HG03135 (cell line): ENCODE measurements around the gene TCF4.

Experiments used
- ATAC-seq: cut with Tn5 transposase; IDR thresholded peaks from one replicate; pipeline ENCODE4 v1.9.1; 2021; ENCODE audit warnings: mild to moderate bottlenecking, moderate library complexity; ENCODE audit not compliant: unreplicated experiment

The TCF4 gene

DNA sequence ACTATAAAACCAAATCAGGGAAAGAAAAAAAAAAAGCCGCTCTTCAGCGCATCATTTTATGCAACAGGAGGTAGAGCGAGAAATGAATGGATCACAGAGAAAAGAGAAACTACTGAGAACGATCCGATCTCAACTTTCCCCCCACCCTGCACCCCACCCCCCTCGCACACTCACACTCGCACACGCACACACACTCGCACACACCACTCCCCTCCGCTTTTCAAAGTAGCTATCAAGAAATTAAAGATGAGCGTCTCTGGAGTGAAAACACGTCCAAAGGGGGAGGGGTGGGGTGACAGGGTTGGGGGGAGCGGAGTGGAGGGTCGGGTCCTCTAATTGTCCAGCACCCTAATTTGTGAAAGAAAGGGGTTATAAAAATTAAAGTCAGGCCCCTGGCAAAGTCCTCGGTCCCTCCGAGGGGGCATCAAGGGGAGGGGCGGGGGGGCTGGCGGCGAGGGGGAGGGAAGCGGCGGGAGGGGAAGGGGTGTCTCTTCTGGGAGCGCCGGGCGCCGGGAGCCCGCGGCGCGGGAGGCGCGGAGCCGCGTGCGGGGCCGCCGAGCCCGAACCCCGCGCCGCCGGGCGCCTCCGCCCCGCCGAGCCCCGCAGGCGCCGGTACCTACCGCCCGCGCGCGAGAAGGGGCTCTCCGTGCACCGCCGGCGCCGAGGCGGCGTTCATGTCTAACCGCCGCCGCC lies 428 bp downstream of the TCF4 start:
- no peak for ATAC-seq

DNA sequence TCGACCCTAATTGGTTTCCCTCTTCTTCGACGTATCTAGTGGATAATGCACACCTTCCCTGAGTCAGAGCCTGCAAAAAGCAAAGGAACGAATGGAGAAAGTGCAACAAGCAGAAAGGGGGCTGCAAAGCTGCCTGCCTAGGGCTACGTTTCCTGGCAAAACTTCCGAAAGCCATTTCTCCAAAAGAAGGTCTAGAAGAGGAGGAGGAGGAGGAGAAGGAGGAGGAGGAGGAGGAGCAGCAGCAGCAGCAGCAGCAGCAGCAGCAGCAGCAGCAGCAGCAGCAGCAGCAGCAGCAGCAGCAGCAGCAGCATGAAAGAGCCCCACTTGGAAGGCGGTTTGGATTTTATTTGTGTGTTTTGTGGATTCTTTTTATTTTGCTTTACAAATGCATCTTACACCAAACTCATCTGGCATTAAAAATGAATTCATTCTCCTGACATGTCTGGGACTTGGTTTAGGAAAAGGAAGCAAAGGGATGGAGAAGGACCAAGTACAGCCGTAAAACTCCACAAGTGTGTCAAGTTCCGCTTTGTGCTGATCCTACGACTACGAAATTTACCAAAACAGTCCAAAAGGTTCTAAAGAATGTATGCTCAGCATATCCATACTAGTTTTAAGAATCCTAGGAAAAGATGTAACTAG lies 2.0 kb downstream of the TCF4 start:
- ATAC-seq: no peak

DNA sequence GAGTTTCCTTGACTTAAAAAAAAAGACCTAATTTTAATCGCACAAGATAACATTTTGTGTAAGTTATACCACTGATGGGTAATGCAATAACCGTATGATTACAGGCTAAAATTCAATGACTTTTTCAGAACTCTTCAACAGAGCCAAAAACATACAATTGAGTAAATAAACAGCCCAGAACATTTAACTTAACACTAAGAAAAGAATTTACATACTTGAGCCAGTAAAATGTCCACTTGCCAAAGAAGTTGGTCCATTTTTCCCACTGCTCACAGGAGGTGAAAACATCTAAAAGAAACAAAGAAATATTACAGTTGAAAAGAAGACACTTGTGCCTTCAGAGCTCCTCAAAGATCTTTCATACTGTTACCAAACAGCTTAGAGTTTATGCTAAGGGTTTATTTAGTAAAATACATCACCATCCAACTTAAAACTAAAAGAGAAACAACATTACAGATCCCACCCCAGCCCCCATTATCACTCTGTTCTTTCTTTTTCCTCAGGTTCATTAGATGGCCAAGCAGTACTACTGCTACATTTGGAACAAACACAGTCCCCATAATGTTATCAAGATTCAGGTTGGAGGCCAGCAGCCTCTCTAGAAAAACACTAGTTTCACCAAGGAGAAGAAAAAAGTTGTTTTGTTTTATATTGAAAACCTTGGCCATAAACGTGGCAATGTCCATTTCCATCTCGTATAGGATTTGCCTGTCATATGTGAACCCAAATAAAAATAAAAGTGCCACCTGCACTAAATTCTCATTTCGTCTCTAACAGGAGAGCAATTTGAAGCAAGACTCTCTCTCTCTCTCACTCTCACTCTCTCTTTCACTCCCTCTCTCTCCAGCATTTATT lies 2.7 kb downstream of the TCF4 start:
- no peak for ATAC-seq

DNA sequence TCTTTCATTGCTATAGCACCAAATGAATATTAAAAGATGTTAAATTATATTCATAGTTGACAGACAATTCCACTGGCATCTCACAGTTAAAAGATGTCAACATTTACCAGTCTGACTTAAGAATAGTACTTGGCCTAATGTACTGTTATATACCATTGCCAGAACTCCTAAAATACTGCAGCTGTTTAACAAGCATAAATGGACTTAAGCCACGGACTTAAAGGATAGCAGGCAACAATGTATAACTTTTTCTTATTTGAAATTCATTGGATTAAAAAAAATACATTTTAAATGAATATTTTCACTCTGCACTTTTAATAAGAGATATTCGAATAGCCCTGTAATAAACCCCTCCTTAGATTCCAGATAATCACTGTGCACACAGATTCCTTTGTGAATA lies 3.8 kb downstream of the TCF4 start:
- no peak for ATAC-seq

DNA sequence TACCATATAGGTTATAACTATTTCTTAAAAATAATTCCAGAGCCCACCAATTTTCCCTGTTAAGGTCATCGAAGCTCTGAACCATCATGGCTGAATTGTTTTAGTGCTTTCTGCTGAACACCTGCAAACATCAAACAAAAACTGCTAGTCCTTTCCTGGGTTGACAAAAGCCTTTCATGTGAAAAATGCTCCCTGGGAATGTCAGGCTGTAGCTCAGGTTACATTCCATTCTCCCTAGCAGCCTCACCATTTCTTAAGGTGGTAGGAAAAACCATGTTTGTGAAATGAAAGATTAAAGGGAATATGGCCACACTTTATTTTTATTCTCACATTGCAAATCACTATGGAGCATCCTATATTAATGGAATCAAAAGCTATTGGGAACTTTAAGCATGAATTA lies 5.7 kb downstream of the TCF4 start:
- no peak for ATAC-seq

DNA sequence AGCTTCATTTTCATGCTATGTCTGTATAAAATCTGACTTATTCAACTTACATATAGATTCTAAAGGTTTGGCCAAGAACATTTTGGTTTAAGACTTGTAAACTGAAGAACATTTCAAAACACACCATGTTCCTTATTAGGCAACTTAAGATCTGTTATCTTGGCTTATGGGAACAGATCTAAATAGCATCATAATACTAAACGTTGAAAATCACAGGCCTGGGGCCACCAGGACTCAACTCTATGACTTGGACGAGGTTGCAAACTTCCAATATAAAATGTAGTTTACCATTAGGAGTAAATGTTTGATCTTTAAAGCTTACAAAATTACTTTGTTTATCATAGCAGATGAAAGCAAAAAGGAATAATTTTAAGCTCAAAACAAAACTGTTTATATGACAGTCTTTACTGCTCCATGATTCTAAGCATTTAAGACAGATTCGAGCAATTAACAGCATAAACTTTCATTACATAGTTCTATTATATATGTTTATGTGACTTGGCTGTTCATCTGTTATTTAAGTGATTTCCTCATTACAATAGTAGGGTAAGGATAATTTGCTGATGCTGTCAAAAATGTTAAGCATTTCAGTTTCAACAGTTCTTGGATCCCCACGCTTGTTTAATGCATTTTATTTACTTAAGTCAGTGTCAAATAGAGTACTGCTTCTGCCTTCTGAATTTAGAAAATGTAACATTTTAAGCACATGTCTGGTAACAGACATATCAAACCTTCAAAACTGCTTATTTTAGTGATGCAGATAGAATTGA lies 8.3 kb downstream of the TCF4 start:
- no peak for ATAC-seq

DNA sequence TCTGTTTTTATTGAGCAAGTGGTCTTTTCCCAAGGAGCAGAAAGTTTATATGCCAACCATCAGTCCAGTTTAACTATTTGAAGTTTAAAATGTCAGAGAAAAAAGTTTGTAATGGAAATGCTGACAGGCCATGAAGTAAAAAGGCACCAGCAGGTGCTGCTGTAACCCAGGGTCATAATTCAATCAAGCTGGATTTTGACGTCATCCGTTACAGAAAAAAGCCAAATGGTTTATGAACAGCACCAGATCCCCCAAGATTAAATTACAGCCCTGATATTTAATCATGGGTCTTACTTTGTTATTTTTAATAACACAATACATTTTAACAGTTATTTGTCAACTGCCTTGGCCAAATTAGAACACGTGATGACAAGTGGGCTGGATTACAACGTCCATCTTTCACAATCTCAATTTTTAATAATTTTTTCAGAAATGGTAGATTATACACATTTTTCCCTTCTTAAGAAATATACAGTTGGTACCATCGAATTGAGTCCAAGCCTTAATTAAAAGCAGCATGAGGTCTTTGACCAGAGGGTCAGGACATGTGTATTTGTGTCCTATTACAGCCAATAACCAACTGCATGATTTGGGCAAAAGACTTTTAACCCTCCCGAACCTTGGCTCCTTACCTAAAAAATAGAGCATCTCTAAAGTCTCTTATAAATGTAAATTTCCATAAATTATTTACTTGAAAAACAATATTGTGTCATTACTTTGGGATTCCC lies 10.0 kb downstream of the TCF4 start:
- ATAC-seq: no peak

DNA sequence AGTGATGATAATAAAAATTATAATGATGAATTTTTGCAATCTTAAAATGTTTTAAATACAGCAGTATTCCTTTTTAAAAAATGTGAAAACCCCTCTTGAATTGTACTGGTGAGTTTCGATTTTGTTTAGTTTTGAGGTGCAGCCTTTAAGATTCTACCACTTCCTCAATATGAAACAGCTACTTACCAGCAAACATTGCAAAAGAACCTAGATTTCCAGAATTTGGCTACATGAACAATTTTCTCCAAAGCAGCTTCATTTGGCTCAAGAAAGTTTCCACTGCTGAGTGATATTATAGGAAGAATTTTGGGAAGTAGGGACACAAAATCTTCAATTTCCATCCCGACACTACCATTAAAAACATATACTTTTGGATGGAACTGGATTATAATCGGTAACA lies 12.0 kb downstream of the TCF4 start:
- ATAC-seq: no peak

DNA sequence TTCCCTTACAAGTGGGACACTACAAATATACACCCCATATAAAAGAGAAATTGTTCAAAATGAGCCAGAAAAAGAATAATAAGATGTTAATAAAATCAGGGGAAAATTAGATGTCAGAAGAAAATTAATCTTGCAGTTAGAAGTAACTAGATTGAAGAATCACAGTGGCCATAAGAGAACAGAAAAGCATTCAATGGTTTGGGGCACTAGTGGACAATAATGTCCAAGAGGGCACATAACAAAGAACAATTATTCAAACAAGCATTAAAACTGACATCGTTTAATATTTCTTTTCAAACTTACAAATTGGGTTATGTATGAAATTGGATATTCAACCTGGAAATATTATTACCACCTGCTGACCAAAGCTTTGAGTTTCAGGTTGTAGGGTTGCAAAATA lies 12.9 kb downstream of the TCF4 start:
- no peak for ATAC-seq

DNA sequence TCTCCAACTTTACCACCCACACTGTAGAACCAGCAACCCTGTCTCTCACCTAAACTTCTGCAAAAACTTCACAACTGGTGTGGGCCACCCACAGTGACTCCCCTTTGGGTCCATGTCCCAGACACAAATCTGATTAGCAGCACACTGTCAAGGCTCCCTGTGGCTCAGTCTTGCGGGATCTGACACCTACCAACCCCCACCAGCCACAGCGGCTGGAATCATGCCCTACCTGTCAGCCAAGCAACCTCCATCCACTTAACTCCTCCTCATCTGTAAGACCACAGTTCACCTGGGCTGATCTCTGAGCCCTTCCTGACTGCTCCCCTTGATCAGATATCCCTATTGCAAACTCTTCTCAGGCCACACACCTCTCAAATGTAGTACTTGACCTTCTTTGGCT lies 14.6 kb downstream of the TCF4 start:
- ATAC-seq: no peak

DNA sequence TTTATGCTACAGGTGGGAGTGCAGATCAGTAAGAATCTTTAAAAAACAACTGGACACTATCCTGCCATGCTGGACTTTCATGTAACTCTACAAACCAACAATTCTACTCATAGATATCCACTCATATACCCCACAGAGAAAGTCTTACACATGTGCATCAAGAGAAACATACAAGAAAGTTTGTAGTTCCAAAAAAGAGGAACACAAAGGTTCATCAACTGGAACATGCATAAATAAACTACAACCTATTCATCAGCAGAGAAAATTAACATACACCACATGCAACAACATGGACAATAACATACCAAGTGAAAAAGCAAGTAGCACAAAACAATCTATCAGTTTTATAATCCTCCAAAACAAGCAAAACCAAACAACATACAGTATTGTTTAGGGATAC lies 17.0 kb downstream of the TCF4 start:
- ATAC-seq: no peak

DNA sequence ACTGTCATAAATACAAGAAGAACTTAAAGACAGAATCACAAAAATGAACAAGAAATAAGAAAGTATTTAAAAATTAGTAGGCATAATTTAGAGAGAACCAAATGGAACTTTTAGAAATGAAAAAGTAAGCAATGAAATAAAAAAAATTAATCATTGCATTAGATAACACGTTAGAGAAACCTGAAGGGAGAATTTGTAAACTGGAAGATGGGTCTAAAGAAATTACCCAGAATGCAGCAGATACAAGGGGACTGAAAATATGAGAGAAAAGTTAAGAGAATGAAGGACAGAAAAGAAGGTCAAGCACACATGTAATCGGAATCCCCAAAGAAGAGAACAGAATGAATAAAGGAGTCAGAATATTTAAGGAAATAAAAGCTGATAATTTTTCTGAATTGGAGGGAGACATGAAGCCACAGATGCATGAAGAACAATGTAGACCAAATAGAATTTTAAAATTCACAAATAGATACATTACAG lies 21.5 kb downstream of the TCF4 start:
- ATAC-seq: no peak

DNA sequence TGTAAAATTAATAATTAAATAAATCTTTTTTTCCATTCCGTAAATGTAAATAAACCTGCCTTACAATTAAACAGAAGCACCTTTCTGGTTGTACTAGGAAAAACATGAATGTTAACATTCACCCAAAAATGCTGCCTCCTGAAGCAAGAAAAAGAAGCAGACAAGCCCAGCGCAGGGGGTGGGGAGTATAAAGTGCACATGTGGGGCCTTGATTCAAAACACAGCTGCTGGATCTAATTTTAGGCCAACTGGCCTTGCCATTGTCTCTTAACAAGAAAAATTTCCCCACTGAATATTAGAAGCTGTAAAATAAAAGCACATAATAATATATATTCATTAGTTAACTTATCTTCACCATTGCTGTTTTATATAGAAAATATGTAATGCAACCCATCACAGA lies 28.3 kb downstream of the TCF4 start:
- no peak for ATAC-seq

DNA sequence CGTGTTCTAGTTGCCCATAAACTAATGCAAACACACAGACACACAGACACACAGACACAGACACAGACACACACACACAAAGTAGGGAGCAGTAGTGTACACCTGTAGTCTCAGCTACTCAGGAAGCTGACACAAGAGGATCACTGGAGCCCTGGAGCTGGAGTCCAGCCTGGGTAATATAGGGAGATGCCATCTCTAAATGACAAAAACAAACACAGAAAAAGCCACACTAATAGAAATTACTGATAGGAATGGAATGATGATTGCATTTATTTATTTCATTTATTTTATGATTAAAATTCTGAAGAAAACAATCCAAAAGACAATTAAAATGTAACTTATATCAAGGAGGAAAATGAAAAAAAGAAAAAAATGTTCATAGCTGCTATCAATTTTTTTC lies 30.8 kb downstream of the TCF4 start:
- ATAC-seq: no peak

DNA sequence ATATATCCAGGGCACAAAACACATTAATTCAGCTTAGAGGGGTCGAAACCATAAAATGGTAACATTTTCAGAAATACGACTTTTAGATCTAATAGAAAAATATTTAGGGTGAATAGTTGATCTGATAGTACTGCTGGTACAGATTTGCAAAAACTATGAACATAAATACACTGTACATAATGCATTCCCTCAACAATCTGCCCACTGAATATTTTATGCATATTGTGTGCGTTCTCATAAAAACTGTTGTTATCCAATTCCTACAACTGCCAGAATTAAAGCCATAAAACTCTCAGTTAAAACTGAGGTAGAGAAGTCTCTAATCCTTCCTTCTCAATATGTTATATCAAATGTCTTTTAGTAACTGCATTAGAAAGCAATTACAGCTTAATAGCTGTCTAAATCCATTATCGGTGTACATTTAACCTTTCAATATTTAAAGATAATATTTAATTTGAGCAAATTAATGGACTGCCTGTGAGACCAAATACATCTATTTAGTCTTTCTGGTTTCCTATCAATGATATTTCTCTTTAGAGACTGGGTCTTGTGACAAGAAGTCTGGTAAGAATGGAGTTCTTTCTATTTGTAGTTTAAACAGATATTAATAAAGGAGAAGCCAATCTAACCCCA lies 32.5 kb downstream of the TCF4 start:
- no peak for ATAC-seq

DNA sequence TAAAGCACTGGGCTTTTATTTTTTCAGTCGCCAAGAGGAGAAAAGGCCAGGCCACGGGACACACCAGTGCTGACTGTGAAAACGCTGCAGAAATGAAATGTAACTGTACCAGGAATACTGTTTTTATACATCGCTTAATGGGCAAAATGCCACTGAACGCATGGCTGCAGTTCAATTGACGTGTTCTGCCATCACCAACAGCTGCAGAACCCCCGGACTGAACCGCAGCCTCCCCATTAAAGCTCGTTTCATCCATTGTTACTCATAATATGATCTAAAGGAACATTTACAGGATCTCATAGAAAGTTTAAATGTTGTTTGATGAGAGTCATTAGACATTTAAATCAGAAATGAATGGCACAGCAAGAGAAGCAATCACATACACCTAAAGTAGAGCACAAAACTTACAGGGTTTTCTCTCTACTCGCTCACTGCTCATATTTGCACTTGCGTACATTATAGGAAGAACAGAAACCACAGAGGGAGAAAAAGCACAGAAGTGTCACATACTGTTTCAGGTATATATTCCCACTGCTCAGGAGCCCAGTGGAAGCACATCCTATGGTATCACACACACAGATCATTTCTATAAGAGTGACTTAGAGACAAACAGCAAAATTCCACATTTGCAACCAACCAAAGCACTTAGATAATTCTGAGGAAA lies 35.3 kb downstream of the TCF4 start:
- no peak for ATAC-seq

DNA sequence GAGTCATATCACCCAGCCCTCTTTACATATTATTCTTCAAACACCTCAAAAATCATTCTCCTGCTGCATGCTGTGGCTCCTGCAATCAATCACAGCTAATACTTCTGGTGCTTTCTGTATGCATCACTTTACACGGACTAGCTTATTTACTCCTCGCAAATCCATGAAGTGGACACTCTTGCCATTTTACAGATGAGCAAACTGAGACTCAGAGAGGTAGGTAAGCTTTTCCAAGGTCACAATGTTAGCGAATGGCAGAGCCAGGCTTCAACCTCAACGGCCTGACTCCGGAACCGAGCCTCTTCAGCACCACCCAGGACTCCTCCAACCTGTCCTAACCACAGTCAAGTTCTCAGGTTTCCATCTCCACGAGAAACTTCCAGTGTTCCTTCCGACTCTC lies 36.8 kb downstream of the TCF4 start:
- no peak for ATAC-seq

DNA sequence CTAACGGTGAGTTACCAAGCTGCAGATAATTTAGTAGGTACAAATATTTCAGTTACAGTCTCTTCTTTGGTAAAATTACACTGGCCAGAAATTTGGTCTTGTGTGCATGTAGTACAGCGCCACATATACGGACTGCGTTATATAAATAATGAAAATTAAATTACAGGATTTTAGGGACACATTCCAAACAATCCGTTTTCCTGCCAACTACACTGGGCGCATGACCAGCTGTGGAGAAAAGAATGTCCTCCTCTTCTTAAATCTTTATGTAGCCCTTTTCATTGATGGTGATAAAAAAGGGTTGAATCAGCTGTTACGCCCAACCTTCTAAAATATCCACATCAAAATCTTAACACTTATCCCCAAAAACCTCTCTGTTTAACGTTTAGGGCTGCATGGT lies 37.5 kb downstream of the TCF4 start:
- ATAC-seq: no peak

DNA sequence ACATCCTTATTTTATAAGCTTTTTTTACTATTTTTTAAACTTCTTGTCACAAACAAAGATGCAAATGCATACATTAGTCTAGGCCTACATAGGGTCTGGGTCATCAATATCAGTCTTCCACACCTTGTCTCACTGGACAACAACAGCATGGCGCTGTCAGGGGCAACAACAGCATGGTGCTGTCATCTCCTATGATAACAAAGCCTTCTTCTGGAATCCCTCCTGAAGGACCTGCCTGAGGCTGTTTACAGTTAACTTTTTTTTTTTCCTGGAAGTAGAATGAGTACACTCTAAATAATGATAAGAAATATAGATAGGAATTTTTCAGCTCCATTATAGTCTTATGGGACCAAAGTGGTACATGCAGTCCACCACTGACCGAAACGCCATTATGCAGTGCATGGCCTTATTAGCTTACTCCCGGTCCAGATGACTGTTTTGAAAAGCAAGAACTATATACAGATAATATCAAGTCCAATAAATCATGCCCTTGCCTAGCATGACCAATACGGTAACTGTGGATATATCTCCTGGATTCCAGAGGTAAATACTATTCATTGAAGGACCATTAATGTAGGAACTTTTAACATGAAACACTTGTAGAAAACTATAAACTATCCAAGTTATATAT lies 38.4 kb downstream of the TCF4 start:
- ATAC-seq: no peak
